GM19328 (cell line): Measurements from ENCODE around the gene DGKZ.

Experiments used
- ATAC-seq: cut with Tn5 transposase; IDR thresholded peaks from one replicate; pipeline ENCODE4 v1.9.1; 2021; ENCODE audit warnings: mild to moderate bottlenecking, moderate library complexity; ENCODE audit not compliant: unreplicated experiment

DGKZ gene

DNA sequence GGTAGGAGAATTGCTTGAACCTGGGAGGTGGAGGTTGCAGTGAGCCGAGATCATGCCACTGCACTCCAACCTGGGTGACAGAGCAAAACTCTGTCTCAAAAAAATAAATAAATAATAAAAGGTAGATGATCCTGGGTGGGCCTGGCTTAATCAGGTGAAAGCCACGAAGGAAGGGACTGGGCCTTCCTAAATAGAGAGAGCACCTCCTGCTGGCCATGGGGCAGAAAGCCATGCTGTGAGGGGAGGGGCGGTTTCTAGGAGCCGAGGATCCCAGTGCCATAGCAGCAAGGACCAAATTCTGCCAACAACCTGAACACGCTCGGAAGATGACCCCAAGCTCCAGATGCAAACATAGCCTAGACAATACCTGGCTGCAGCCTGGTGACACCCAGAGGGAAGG is 24.5 kb upstream of the DGKZ start:
- ATAC-seq = no peak

DNA sequence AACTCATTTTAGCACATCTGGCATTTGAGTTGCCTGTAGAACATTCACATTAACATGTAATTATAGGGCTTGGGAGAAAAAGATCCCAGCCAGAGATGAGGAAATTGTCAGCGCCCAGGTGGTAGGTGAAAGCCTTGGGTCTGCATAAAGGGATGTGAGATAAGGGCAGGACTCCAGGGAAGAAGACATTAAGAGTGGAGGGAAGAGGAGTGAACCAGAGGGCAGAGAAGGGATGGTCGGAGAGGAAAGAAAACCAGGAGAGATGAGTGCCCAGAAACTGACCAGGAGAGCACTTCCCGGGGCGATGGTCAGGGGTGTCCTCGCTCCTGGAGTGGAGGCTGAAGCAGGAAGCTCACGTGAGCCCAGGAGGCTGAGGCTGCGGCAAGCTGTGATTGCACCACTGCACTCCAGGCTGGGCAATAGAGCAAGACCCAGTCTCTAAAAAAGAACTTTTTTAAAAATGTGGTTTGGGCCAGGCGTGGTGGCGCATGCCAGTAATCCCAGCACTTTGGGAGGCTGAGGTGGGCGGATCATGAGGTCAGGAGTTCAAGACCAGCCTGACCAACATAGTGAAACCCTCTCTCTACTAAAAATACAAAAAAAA is 20.3 kb upstream of the DGKZ start:
- ATAC-seq = no peak

DNA sequence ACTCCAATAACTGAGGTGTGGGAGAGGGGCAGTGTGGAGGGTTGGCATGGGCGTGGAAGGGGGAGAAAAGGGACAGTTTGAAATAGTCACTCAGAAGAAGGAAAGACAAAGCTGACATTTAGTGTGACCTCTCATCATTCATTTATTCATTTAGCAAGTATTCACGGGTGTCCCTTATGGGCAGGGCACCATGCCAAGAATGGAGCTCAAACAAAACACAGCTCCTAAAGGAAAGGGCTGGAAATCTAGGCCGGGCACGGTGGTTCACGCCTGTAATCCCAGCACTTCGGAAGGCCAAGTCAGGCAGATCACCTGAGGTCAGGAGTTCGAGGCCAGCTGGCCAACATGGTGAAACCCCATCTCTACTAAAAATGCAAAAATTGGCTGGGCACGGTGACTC is 19.4 kb upstream of the DGKZ start:
- ATAC-seq = no peak

DNA sequence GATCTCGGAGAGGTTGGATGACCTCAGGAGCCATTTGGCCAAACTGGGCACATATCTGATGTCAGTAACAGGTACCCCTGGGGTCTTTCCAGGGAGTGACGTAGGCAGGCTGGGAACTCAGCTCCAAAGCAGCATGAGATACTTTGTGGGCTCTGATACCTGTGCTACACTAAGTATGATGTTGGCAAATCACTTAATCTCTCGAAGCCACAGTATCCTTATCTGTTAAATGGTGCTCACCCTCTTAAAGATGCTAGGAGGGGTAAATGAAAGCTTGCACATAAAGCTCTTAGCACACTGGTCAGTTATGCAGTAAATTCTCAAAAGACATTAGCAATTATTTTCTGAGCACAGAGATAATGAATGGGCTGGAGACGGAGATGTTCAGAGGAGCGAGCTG is 17.1 kb upstream of the DGKZ start:
- no peak for ATAC-seq

GRCh38 chr11:46330563-46331281 is 16.5 kb upstream of the DGKZ start:
- ATAC-seq = no peak

GRCh38 chr11:46331282-46331984 is 15.8 kb upstream of the DGKZ start:
- ATAC-seq = no peak

- ATAC-seq = no peak
Observed at GRCh38 chr11:46332093-46332567, 15.1 kb upstream of the DGKZ start.

DNA sequence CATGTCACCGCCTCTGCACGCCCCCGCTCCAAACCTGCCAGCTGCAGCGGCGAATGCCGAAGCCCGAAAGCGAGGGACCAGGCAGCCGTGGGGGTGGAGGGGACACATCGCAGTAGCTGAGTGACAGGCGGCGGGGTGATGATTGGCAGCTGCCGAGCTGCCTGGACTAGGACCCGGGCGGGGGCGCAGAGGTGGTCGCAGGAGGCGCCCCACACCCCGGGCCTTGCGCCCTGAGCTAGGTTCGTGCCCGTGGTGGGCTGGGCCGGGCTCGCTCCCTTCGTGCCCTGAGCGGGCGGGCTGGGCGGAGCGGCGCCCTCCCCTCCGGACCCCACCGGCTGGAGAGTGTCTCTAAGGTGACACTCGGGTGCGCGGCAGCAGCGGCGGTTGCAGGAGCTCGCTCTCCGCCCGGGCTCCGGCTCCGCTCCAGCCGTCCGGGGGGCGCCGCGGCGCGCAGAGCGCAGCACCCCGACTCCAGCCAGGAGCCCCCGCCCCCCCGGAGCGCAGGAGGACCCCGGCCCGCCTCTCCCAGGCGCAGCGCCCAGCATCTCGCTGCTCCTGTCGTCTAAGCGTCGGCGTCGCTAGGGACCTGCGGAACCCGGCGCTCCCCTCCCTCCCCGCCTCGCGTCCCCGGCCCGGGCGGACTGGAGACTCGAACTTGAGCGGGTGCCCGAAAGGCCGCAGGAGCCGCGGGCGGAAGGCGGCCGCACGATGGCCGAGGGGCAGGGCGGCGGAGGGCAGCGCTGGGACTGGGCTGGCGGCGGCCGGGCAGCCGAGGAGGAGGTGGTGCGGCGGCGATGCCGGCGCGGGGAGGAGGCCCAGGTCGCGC is 14.5 kb upstream of the DGKZ start:
- ATAC-seq = no peak

GRCh38 chr11:46333394-46333947 is 13.8 kb upstream of the DGKZ start:
- no peak for ATAC-seq

- no peak for ATAC-seq
Observed at GRCh38 chr11:46334211-46334610, 13.1 kb upstream of the DGKZ start.

DNA sequence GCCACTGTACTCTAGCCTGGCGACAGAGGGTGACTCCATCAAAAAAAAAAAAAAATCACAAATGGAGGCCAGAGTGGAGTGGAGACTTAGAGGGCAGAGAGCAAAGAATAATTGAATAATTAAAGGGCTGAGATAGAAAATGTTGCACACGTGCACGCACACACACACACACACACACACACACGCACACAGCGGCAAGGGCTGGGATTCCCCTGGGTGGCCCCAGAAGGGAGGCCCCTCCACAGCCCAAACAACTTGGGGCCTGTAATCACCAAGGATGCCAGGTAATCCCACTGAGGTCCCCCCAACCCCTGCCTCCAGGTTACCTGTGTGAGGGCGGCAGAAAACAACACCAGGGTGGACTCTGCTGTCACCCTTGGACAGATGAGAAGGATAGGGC is 12.0 kb upstream of the DGKZ start:
- no peak for ATAC-seq

GRCh38 chr11:46335890-46336562 is 11.2 kb upstream of the DGKZ start:
- no peak for ATAC-seq

DNA sequence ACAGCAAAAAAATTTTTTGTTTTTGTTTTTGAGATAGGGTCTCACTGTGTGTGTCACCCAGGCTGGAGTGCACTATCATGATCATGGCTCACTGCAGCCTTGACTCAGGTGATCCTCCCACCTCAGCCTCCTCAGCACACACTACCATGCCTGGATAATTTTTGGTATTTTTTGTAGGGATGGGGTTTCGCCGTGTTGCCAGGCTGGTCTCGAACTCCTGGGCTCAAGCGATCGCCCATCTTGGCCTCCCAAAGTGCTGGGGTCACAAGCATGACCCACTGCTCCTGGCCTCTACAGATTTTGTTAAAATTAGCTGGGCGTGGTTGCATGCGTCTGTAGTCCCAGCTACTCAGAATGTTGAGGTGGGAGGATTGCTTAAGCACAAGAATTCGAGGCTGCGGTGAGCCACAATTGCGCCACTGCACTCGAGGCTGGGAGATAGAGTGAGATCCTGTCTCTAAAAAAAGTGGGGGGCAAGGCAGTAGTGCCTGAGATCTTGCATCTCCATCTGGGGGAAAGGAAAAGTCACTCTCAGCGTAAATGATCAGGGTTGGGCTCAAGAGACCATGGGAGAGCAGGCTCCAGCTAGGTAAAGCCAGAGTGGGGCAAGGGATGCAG is 10.6 kb upstream of the DGKZ start:
- ATAC-seq = no peak

DNA sequence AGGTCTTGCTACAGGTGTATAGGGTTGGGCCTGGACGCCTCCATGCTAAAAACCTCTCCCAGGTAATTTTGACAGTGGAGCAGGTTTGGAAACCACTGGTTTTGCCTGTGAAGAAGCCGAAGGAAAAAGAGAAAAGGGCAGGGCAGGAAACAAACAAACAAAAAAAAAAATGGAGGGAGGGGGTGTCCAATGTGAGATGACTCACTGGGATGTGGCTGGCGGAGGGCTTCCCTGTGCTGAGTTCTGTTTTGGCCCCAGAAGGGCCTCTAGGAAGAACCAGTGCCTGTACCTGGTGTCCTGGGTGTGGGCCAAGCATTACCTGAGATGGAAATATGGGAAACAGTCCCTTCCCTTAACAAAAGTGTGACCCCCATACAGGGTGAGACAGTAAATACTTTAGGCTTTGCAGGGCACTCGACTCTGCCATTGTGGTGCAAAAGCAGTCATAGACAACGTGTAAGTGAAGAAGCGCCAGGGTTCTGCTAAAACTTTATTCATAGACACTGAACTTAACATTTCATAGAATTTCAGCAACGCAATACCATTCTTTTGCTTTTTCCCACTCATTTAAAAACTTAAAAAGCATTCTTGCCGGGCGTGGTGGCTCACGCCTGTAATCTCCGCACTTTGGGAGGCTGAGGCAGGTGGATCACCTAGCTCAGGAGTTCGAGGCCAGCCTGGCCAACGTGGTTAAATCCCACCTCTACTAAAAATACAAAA is 9.5 kb upstream of the DGKZ start:
- ATAC-seq = no peak

DNA sequence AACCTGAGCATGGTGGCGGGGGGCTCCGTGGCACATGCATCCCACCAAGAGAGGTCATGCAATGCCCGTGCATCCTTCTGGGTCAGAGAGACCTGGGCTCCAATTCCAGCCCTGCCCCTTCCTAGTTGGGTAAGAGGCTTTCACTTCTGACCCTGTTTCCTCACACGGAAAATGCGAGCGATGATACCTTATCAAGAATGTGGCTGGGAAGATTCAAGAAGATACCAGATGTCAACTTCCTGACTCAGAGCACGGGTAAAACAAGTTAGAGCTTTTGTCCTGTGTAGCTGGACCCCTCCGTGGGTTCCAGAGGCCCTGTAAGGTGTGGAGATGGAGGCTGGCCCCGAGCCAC is 8.7 kb upstream of the DGKZ start:
- ATAC-seq = no peak

- no peak for ATAC-seq
Observed at GRCh38 chr11:46338988-46339666, 8.1 kb upstream of the DGKZ start.

DNA sequence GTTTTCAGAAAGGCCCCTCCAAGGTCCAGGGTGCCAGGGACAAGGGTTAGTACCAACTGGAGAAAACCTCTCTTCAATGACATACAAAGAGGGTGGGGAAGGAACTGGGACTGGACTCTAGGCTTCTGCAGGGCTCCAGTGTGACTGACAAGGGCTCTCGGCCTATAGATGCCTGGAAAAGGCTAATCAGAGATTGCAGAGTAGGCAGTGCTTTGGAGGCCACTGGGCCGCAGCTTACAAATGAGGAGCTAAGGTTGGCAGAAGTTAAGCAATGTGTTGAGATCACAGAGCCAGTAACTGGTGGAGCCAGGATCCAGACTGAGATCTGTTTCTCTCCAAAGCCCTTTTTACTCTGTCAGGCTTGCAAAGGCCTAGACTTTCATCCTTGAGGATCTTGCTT is 7.4 kb upstream of the DGKZ start:
- ATAC-seq = no peak

DNA sequence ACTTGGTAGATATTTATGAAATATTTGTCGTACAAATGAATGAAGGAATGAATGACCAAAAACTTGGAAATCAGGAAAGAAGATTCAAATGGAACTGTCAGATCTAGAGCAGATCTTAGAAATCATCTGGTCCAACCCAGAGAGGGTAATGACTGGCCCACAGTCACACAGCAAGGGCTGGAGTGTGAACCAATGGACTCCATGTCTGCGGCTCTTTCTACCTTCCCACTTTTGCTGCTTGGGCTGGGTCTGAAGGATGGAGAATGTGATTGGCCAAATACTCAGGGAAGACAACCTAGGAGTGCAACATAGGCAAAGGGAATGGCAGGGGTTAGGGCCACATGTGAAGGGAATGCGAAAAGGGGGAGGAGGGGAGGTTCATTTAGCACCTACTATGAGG is 5.8 kb upstream of the DGKZ start:
- no peak for ATAC-seq

DNA sequence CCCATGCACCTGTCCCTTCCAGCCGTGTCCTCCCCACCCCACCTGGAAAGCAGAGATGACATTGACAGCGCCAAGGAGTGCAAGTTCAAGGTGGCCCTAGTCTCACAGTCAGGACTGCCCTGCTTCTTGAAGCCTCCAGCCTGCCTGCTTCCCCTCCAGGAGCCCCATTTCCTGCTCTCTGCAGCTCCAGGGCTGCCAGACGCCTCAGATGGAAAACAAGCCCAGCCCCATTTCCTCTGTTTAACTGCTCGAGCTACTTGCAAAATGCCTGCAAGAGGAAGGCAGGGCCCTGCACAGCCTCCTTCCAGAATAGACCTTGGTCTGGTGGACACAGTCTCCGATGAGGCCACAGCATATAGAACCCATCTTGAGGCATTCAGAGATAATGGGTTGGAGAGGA is 5.0 kb upstream of the DGKZ start:
- no peak for ATAC-seq
